ENCODE measurements around the gene BARHL2.
A peak's percentile ranks its signal among the peaks of the same experiment; 100 is the strongest.

Gene BARHL2

DNA sequence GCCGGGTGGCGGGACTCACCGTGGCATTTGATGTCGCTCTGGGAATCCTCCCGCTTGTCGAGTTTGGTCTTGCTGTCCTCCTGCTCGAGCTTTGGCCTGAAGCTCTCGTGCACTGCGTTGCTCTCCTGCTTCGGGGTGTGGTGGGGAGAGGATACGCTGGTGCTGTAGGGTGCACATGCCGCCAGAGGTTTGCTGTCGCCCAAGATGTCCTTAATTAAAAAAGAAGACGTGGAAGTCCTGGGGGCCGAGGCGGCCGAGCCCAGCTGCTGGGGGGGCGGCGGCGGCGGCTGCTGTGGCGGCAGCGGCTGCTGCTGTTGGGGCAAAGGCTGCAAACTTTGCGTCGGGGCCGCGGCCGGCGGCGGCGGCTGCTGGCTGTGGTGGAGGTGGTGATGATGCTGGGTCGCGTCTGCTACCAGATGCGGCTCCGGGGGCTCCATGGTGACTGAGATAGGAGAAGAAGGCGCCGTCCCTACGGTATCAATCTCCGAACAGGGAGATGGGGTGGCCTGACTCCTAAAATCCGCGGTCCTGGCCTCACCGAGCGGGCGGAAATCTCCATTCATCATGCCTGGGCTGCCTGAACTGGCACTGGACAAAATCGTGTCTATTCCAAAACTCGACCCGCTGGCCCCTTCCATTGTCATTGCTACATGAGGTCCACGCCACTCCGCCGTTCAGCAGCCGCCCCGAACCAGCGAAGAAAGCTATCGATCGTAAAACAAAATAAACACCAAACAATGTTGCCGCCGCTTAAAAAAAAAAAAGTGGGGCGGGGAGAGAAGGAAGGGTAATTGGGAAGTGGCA, at the start of gene BARHL2:
Gene BARHL2 (minus strand): TSS at position 751 of the 804 bp plus-strand sequence. CDS start 107 bp downstream, at position 644.
- H3K4me3 ChIP-seq (ENCODE audit: control insufficient read depth, low read depth, low read length), result peak within 1 kb of the TSS; percentile 34
- no peak for DNase-seq (ENCODE audit: low read depth)
- TF ChIP-seq, protein P1, sequence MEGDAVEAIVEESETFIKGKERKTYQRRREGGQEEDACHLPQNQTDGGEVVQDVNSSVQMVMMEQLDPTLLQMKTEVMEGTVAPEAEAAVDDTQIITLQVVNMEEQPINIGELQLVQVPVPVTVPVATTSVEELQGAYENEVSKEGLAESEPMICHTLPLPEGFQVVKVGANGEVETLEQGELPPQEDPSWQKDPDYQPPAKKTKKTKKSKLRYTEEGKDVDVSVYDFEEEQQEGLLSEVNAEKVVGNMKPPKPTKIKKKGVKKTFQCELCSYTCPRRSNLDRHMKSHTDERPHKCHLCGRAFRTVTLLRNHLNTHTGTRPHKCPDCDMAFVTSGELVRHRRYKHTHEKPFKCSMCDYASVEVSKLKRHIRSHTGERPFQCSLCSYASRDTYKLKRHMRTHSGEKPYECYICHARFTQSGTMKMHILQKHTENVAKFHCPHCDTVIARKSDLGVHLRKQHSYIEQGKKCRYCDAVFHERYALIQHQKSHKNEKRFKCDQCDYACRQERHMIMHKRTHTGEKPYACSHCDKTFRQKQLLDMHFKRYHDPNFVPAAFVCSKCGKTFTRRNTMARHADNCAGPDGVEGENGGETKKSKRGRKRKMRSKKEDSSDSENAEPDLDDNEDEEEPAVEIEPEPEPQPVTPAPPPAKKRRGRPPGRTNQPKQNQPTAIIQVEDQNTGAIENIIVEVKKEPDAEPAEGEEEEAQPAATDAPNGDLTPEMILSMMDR (IDR thresholded peaks at IDR 0.05; ENCODE audit: control insufficient read depth, insufficient read depth, low read depth, low read length, missing control alignments), result no peak

GRCh38 chr1:90763930-90764329, 46.8 kb upstream of the BARHL2 start:
- DNase-seq (ENCODE audit: low read depth), result no peak
- TF ChIP-seq, protein P1 (IDR thresholded peaks at IDR 0.05; ENCODE audit: control insufficient read depth, insufficient read depth, low read depth, low read length, missing control alignments), result no peak
- no peak overlapping the region for H3K4me3 ChIP-seq (ENCODE audit: control insufficient read depth, low read depth, low read length)

DNA sequence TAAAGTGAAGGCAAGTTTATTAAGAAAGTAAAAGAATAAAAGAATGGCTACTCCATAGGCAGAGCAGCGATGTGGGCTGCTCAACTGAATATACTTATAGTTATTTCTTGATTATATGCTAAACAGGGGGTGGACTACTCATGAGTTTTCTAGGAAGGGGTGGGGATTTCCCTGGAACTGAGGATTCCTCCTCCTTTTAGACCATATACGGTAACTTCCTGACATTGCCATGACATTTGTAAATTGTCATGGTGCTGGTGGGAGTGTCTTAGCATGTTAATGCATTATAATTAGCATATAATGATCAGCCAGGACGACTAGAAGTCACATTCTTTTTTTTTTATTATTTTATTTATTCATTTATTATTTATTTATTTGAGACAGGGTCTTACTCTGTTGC, 46.4 kb upstream of the BARHL2 start:
- no peak for DNase-seq (ENCODE audit: low read depth)
- TF ChIP-seq, protein P1 (IDR thresholded peaks at IDR 0.05; ENCODE audit: control insufficient read depth, insufficient read depth, low read depth, low read length, missing control alignments), result no peak
- no peak overlapping the region for H3K4me3 ChIP-seq (ENCODE audit: control insufficient read depth, low read depth, low read length)

- TF ChIP-seq, protein P1 (IDR thresholded peaks at IDR 0.05; ENCODE audit: control insufficient read depth, insufficient read depth, low read depth, low read length, missing control alignments), result no peak
- no peak for DNase-seq (ENCODE audit: low read depth)
- no peak overlapping the region for H3K4me3 ChIP-seq (ENCODE audit: control insufficient read depth, low read depth, low read length)
Measured at GRCh38 chr1:90761781-90762589, 44.9 kb upstream of the BARHL2 start.

- TF ChIP-seq, protein P1 (IDR thresholded peaks at IDR 0.05; ENCODE audit: control insufficient read depth, insufficient read depth, low read depth, low read length, missing control alignments), result no peak
- H3K4me3 ChIP-seq (ENCODE audit: control insufficient read depth, low read depth, low read length), result no peak overlapping the region
- no peak for DNase-seq (ENCODE audit: low read depth)
Measured at GRCh38 chr1:90761156-90761555, 44.1 kb upstream of the BARHL2 start.

DNA sequence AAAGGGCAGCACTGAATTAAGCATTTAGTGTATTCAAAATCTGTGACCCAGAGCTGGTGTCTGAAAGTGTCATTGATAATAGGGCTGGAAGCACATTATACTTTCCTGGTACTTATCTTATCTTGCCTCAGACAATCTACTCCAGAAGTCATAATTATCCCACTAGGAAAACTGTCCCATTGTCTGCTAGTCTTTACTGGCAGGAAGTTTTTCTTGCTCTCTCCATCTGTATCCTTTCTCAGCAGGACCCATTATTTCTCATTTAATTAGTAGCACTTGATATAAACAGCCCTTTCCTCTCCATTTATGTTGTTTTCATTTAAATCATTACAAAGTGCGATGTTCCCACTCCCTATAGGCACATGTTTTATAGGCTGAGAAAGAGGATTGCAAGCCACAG, 36.5 kb upstream of the BARHL2 start:
- TF ChIP-seq, protein P1 (IDR thresholded peaks at IDR 0.05; ENCODE audit: control insufficient read depth, insufficient read depth, low read depth, low read length, missing control alignments), result no peak
- DNase-seq (ENCODE audit: low read depth), result no peak
- H3K4me3 ChIP-seq (ENCODE audit: control insufficient read depth, low read depth, low read length), result no peak overlapping the region

All from AG09309 (cell line).